NCI-H2171 (cell line): ENCODE data around the gene ZFYVE9.
"Not testable (repeated sequence)": the region's sequence is repeated elsewhere in the genome, so short reads cannot be mapped to it uniquely, and the experiment has no call there.

Source experiments
- DNase-seq: peaks from one replicate; lab custom pipeline; 2025; lab: John Stamatoyannopoulos, UW

The ZFYVE9 gene

GRCh38 chr1:52141513-52142219 is at the start of gene ZFYVE9:
Gene ZFYVE9 (plus strand): TSS chr1:52142089. CDS start chr1:52233207, 91,118 bp downstream.
- DNase-seq: peak; percentile 79

- not testable (repeated sequence) for DNase-seq
Observed at GRCh38 chr1:52094300-52094699, 47.6 kb upstream of the ZFYVE9 start.

GRCh38 chr1:52096216-52096615 is 45.7 kb upstream of the ZFYVE9 start:
- no peak for DNase-seq

GRCh38 chr1:52098139-52098871 is 43.6 kb upstream of the ZFYVE9 start:
- no peak for DNase-seq

GRCh38 chr1:52102336-52103013 is 39.4 kb upstream of the ZFYVE9 start:
- DNase-seq: no peak

- DNase-seq: no peak
Observed at GRCh38 chr1:52111492-52111891, 30.4 kb upstream of the ZFYVE9 start.

GRCh38 chr1:52112489-52112888 is 29.4 kb upstream of the ZFYVE9 start:
- no peak for DNase-seq

- DNase-seq: no peak
Observed at GRCh38 chr1:52119301-52120079, 22.4 kb upstream of the ZFYVE9 start.

GRCh38 chr1:52122384-52122783 is 19.5 kb upstream of the ZFYVE9 start:
- DNase-seq: no peak

GRCh38 chr1:52123622-52124021 is 18.3 kb upstream of the ZFYVE9 start:
- DNase-seq: no peak

- DNase-seq: no peak
Observed at GRCh38 chr1:52125736-52126359, 16.0 kb upstream of the ZFYVE9 start.

- DNase-seq: peak; percentile 23
Observed at GRCh38 chr1:52127181-52128180, 14.4 kb upstream of the ZFYVE9 start.

GRCh38 chr1:52139817-52140540 is 1.9 kb upstream of the ZFYVE9 start:
- no peak for DNase-seq

GRCh38 chr1:52140633-52141512 is 1.0 kb upstream of the ZFYVE9 start:
- DNase-seq: no peak

GRCh38 chr1:52142220-52143183 is 613 bp downstream of the ZFYVE9 start:
- peak; percentile 55 for DNase-seq

GRCh38 chr1:52145137-52145536 is 3.2 kb downstream of the ZFYVE9 start:
- DNase-seq: no peak

- DNase-seq: not testable (repeated sequence)
Observed at GRCh38 chr1:52150445-52150844, 8.6 kb downstream of the ZFYVE9 start.
